ENCODE measurements around the gene POU6F1.
A peak's percentile ranks its signal among the peaks of the same experiment; 100 is the strongest.

POU6F1 gene

GRCh38 chr12:51253276-51253675, 35.4 kb upstream of the POU6F1 start:
- Histone ChIP-seq H3K9ac (ENCODE audit: low read depth, low read length, poor library complexity, severe bottlenecking) (no peak overlapping the region), H3F3A (ENCODE audit: low read depth) (no peaks in the 10 kb centered on the region), H3K4me1 (ENCODE audit: insufficient read depth, low read length, poor library complexity, severe bottlenecking) (no peaks in the 10 kb centered on the region), H3K4me3 (ENCODE audit: low read length, poor library complexity, severe bottlenecking) (no peak overlapping the region), H3K9me3 (ENCODE audit: insufficient read depth, low read depth, low read length) (no peaks in the 10 kb centered on the region), H3K4me2 (ENCODE audit: low read depth, low read length, poor library complexity, severe bottlenecking) (no peak overlapping the region), H2AFZ (ENCODE audit: low read length) (no peak overlapping the region), H3K27me3 (ENCODE audit: insufficient read depth, low read length, poor library complexity, severe bottlenecking) (no peaks in the 10 kb centered on the region), H3K79me2 (ENCODE audit: insufficient read depth, low read length) (peaks cover 29% of the 10 kb centered on the region; the same call in 1 of the 2 replicates), H4K20me1 (ENCODE audit: insufficient read depth, low read length, poor library complexity, severe bottlenecking) (no peaks in the 10 kb centered on the region), H3K9me2 (replicated peaks; ENCODE audit: low read depth, low read length) (no peaks in the 10 kb centered on the region), H3K36me3 (ENCODE audit: insufficient read depth, low read length) (peaks cover 25% of the 10 kb centered on the region; the same call in 1 of the 2 replicates)
- TF ChIP-seq EZH2phosphoT487 (IDR thresholded peaks at IDR 0.05; ENCODE audit: borderline replicate concordance) (no peak), CTCF (conservative IDR thresholded peaks at IDR 0.05; ENCODE audit: low read length) (no peak)

GRCh38 chr12:51247523-51248206, 29.8 kb upstream of the POU6F1 start:
- Histone ChIP-seq H3K9ac (ENCODE audit: low read depth, low read length, poor library complexity, severe bottlenecking) (no peak overlapping the region), H4K20me1 (ENCODE audit: insufficient read depth, low read length, poor library complexity, severe bottlenecking) (peaks cover 5% of the 10 kb centered on the region), H3K4me3 (ENCODE audit: low read length, poor library complexity, severe bottlenecking) (no peak overlapping the region), H3K4me1 (ENCODE audit: insufficient read depth, low read length, poor library complexity, severe bottlenecking) (peaks cover 21% of the 10 kb centered on the region), H2AFZ (ENCODE audit: low read length) (no peak overlapping the region), H3K36me3 (ENCODE audit: insufficient read depth, low read length) (peaks cover 55% of the 10 kb centered on the region; the same call in 1 of the 2 replicates), H3K9me3 (ENCODE audit: insufficient read depth, low read depth, low read length) (no peaks in the 10 kb centered on the region), H3F3A (ENCODE audit: low read depth) (peaks cover 10% of the 10 kb centered on the region; the same call in 1 of the 2 replicates), H3K4me2 (ENCODE audit: low read depth, low read length, poor library complexity, severe bottlenecking) (no peak overlapping the region), H3K79me2 (ENCODE audit: insufficient read depth, low read length) (peaks cover 30% of the 10 kb centered on the region; the same call in 1 of the 2 replicates), H3K9me2 (replicated peaks; ENCODE audit: low read depth, low read length) (no peaks in the 10 kb centered on the region), H3K27me3 (ENCODE audit: insufficient read depth, low read length, poor library complexity, severe bottlenecking) (no peaks in the 10 kb centered on the region)
- TF ChIP-seq CTCF (conservative IDR thresholded peaks at IDR 0.05; ENCODE audit: low read length) (no peak), EZH2phosphoT487 (IDR thresholded peaks at IDR 0.05; ENCODE audit: borderline replicate concordance) (no peak)

- Histone ChIP-seq H3K27me3 (ENCODE audit: insufficient read depth, low read length, poor library complexity, severe bottlenecking) (no peaks in the 10 kb centered on the region), H3K4me3 (ENCODE audit: low read length, poor library complexity, severe bottlenecking) (no peak overlapping the region), H3K4me1 (ENCODE audit: insufficient read depth, low read length, poor library complexity, severe bottlenecking) (peaks cover 22% of the 10 kb centered on the region), H2AFZ (ENCODE audit: low read length) (no peak overlapping the region), H3K9ac (ENCODE audit: low read depth, low read length, poor library complexity, severe bottlenecking) (peak overlapping the region; percentile 26), H3F3A (ENCODE audit: low read depth) (peaks cover 10% of the 10 kb centered on the region; the same call in 1 of the 2 replicates), H4K20me1 (ENCODE audit: insufficient read depth, low read length, poor library complexity, severe bottlenecking) (peaks cover 14% of the 10 kb centered on the region), H3K9me2 (replicated peaks; ENCODE audit: low read depth, low read length) (no peaks in the 10 kb centered on the region), H3K79me2 (ENCODE audit: insufficient read depth, low read length) (peaks cover 38% of the 10 kb centered on the region; the same call in 1 of the 2 replicates), H3K9me3 (ENCODE audit: insufficient read depth, low read depth, low read length) (no peaks in the 10 kb centered on the region), H3K36me3 (ENCODE audit: insufficient read depth, low read length) (peaks cover 65% of the 10 kb centered on the region; the same call in 1 of the 2 replicates), H3K4me2 (ENCODE audit: low read depth, low read length, poor library complexity, severe bottlenecking) (peak overlapping the region; percentile 39)
- TF ChIP-seq EZH2phosphoT487 (IDR thresholded peaks at IDR 0.05; ENCODE audit: borderline replicate concordance) (no peak), CTCF (conservative IDR thresholded peaks at IDR 0.05; ENCODE audit: low read length) (peak; percentile 33)
These were observed 28.5 kb upstream of the POU6F1 start for GRCh38 chr12:51246254-51246853.

All from Loucy (cell line).